ENCODE data around the gene AMHR2. TPM values are rescaled to one million over a fixed set of nuclear protein-coding genes. Genes with fewer than 3 reads are reported as not detected.
A peak's percentile ranks its signal among the peaks of the same experiment; 100 is the strongest.

AMHR2 gene
- polyA plus RNA-seq, 1 experiment: not detected

DNA sequence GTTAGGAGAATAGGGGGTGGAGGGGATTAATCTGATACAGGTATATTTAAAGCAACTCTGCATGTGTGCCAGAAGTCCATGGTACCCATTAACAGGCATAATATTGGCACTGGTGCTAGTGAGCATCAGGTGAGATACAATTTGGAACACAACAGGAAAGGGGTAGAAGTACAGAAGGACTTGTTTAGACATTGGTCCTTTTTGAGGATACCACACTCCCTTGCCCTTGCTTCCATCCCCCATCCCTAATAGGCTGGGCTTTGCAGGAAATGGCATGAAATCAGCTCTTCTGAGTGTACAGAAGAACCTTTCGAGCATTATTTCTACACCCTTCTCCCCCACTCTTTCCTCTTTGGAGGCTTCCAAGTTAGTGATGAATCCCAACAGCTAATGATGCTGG, 44.6 kb downstream of the AMHR2 start:
- H3K27me3 ChIP-seq (ENCODE audit: control insufficient read depth, insufficient read depth, low read length): no peaks in the 10 kb centered on the region
- ChIA-PET CTCF (interaction anchor here (2.1 kb wide), 1 partner anchor 40 kb away, joined by 11 read pairs; no protein-coding TSS in a partner anchor), POLR2A (no interaction called here)
- H3K36me3 ChIP-seq (ENCODE audit: control insufficient read depth, insufficient read depth, low read length): peaks cover 45% of the 10 kb centered on the region
- TF ChIP-seq, protein P1, sequence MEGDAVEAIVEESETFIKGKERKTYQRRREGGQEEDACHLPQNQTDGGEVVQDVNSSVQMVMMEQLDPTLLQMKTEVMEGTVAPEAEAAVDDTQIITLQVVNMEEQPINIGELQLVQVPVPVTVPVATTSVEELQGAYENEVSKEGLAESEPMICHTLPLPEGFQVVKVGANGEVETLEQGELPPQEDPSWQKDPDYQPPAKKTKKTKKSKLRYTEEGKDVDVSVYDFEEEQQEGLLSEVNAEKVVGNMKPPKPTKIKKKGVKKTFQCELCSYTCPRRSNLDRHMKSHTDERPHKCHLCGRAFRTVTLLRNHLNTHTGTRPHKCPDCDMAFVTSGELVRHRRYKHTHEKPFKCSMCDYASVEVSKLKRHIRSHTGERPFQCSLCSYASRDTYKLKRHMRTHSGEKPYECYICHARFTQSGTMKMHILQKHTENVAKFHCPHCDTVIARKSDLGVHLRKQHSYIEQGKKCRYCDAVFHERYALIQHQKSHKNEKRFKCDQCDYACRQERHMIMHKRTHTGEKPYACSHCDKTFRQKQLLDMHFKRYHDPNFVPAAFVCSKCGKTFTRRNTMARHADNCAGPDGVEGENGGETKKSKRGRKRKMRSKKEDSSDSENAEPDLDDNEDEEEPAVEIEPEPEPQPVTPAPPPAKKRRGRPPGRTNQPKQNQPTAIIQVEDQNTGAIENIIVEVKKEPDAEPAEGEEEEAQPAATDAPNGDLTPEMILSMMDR (IDR thresholded peaks at IDR 0.05; ENCODE audit: insufficient read depth, low read depth, low read length): no peak
- H3K4me3 ChIP-seq (ENCODE audit: low read depth, low read length): no peak overlapping the region
- no peak for DNase-seq (ENCODE audit: low read depth)

DNA sequence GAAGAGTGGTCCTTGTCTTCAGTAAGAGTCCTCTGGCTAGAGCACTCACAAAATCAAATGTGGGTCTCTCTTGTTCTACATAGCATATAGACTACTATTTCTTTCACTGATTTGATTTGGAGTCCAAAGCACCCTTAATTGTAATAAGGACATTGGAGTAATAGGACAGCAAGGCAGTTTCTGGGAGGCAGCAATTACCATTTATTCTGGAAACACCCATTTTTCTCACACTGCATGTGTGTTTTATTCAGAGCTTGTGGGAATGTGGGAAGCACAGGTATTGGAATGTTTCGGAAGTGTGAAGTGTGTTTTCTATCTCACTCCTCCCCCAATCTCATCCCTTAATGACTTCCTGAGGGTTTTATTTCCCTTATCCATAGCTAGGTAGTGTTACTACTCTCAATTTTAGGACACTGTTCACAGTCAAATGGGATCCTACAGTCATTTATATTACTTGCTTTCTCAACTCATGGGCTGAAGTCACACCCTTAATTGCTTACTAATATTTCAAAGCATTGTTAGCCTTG, 48.5 kb downstream of the AMHR2 start:
- CTCF ChIA-PET: interaction anchor here (0.6 kb wide), 2 partner anchors 149 to 441 kb away, joined by 3 to 4 read pairs; no protein-coding TSS in a partner anchor
- POLR2A ChIA-PET: interaction anchor here (1.1 kb wide), 1 partner anchor 31 kb away, joined by 16 read pairs; the partner anchor contains the start of gene PRR13

DNA sequence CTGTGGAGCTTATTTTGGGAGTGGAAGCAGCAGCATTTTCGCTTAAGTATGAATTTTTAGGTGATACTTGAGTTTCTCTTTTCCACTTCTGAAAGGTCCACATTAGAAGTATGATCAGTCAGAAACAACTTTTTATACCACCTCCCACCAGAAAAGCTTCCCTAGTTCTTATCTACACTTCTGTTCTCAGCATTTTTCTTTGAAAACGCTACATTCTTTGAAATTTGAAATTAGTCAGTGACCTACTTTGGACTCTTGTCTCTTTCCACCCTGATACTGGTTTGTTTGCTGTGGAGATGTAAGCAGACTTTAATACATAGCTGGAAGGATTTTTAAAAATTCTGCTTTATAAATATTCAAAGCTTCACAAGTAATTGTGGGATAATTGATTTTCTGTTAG, 50.4 kb downstream of the AMHR2 start:
- no peak for DNase-seq (ENCODE audit: low read depth)
- Histone ChIP-seq H3K27me3 (ENCODE audit: control insufficient read depth, insufficient read depth, low read length) (no peaks in the 10 kb centered on the region), H3K4me3 (ENCODE audit: low read depth, low read length) (no peak overlapping the region), H3K36me3 (ENCODE audit: control insufficient read depth, insufficient read depth, low read length) (peaks cover 22% of the 10 kb centered on the region)
- ChIA-PET POLR2A (no interaction called here), CTCF (interaction anchor here (0.8 to 1.6 kb wide), 6 partner anchors 8 to 152 kb away, joined by 3 to 10 read pairs (median 3); partner anchors contain the start of gene AAAS)
- TF ChIP-seq, protein P1 (IDR thresholded peaks at IDR 0.05; ENCODE audit: insufficient read depth, low read depth, low read length): no peak

More for the DNA sequence above, 48.5 kb downstream of the AMHR2 start:
- Histone ChIP-seq H3K4me3 (ENCODE audit: low read depth, low read length) (no peak overlapping the region), H3K27me3 (ENCODE audit: control insufficient read depth, insufficient read depth, low read length) (no peaks in the 10 kb centered on the region), H3K36me3 (ENCODE audit: control insufficient read depth, insufficient read depth, low read length) (peaks cover 31% of the 10 kb centered on the region)
- TF ChIP-seq, protein P1 (IDR thresholded peaks at IDR 0.05; ENCODE audit: insufficient read depth, low read depth, low read length): no peak
- DNase-seq (ENCODE audit: low read depth): no peak

DNA sequence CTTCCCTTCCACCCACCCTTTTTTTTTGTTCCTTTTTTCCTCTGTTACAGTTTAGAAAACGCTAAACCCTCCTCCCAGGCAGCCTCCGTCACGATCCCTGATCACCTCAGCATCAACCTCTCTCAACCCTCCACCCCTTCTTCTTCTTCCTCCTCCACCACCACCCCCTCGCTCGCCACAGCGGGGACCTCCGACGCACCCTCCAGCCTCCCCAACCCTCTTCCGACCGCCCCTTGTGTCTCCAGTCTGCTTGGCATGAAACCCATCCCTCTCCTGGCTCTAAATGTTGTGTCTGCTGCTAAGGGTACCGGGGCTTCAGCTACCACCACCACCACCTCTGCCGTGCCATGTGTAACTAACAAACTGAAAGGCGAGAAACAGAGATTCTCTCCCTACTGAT, 51.2 kb downstream of the AMHR2 start:
- TF ChIP-seq, protein P1 (IDR thresholded peaks at IDR 0.05; ENCODE audit: insufficient read depth, low read depth, low read length): no peak
- POLR2A ChIA-PET: no interaction called here

DNA sequence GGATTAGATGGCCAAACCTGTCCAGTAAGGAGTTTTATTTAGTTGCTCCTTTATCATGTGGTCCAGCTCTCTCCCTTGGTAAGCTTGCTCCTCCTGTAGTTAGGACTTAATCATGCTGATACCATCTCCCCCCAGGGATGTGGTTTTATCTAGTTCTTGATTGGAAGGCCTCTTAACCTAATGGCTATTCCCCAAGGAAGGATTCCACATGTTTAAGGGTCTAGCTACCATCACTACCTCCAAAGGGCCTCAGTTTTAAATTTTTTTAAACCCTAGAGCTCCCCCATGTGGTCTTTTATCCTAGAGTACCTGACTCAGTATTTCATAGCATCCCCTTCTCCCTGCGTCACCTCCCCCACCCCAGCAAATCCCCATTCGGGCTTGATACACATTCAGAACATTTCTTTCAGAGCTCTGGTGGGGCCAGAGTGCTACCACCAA, 53.1 kb downstream of the AMHR2 start:
- H3K27me3 ChIP-seq (ENCODE audit: control insufficient read depth, insufficient read depth, low read length): no peaks in the 10 kb centered on the region
- TF ChIP-seq, protein P1 (IDR thresholded peaks at IDR 0.05; ENCODE audit: insufficient read depth, low read depth, low read length): peak; percentile 44
- DNase-seq (ENCODE audit: low read depth): no peak
- ChIA-PET POLR2A (no interaction called here), CTCF (interaction anchor here (0.7 to 4.4 kb wide), 13 partner anchors 12 to 111 kb away, joined by 3 to 25 read pairs (median 4); partner anchors contain the start of genes NPFF and TARBP2)
- peaks cover 27% of the 10 kb centered on the region for H3K36me3 ChIP-seq (ENCODE audit: control insufficient read depth, insufficient read depth, low read length)
- H3K4me3 ChIP-seq (ENCODE audit: low read depth, low read length): no peak overlapping the region

More for the DNA sequence above, 51.2 kb downstream of the AMHR2 start:
- Histone ChIP-seq H3K27me3 (ENCODE audit: control insufficient read depth, insufficient read depth, low read length) (no peaks in the 10 kb centered on the region), H3K4me3 (ENCODE audit: low read depth, low read length) (no peak overlapping the region), H3K36me3 (ENCODE audit: control insufficient read depth, insufficient read depth, low read length) (peaks cover 21% of the 10 kb centered on the region)
- no peak for DNase-seq (ENCODE audit: low read depth)
- CTCF ChIA-PET: interaction anchor here (0.6 to 4.4 kb wide), 6 partner anchors 10 to 238 kb away, joined by 3 to 25 read pairs (median 3); partner anchors contain the start of gene AAAS
